GM23338 (cell line): ENCODE data around the gene ADGRD1. TPM values are rescaled to one million over a fixed set of nuclear protein-coding genes. Genes with fewer than 3 reads are reported as not detected.

ENCODE experiments used
- ATAC-seq: fragments of 200-7000 bp; cut with Tn5 transposase; 3 replicates; pipeline ENCODE4 v1.9.1; 2020
- DNase-seq: peaks from one replicate; pipeline ENCODE4 v3.0.0-alpha.2; 2015; ENCODE audit warnings: low spot score
- H2AFZ ChIP-seq: fragments of 200-600 bp; sonication (generic); 2 replicates; pipeline ENCODE4 v1.8.0; 2016; ENCODE audit warnings: antibody characterized with exemption, mild to moderate bottlenecking, moderate library complexity
- H3F3A ChIP-seq: fragments of 200-600 bp; sonication (generic); replicated peaks from 2 replicates; pipeline ENCODE4 v1.8.0; 2017; ENCODE audit warnings: antibody characterized with exemption, mixed run types, low read depth
- H3K27ac ChIP-seq: fragments of 200-600 bp; sonication (generic); 2 replicates; pipeline ENCODE4 v1.6.1; 2016; ENCODE audit warnings: low read depth
- H3K27me3 ChIP-seq: fragments of 200-600 bp; sonication (generic); 2 replicates; pipeline ENCODE4 v1.8.0; 2016; ENCODE audit warnings: mild to moderate bottlenecking, mixed run types, moderate library complexity; ENCODE audit not compliant: insufficient read depth
- H3K36me3 ChIP-seq: fragments of 200-600 bp; sonication (generic); 2 replicates; pipeline ENCODE4 v1.8.0; 2016; ENCODE audit warnings: mild to moderate bottlenecking; ENCODE audit not compliant: insufficient read depth
- H3K4me1 ChIP-seq: fragments of 200-600 bp; sonication (generic); 2 replicates; pipeline ENCODE4 v1.8.0; 2016; ENCODE audit warnings: mild to moderate bottlenecking, moderate library complexity; ENCODE audit not compliant: insufficient read depth
- H3K4me2 ChIP-seq: fragments of 200-600 bp; sonication (generic); 2 replicates; pipeline ENCODE4 v1.7.1; 2017; ENCODE audit warnings: mixed run types
- H3K4me3 ChIP-seq: fragments of 200-600 bp; sonication (generic); 2 replicates; pipeline ENCODE4 v1.6.1; 2016; ENCODE audit warnings: mixed run types
- H3K79me2 ChIP-seq: fragments of 200-600 bp; sonication (generic); replicated peaks from 2 replicates; pipeline ENCODE4 v1.8.0; 2017; ENCODE audit warnings: mild to moderate bottlenecking; ENCODE audit not compliant: insufficient read depth
- H3K9me2 ChIP-seq: fragments of 200-600 bp; sonication (generic); 2 replicates; pipeline ENCODE4 v1.8.0; 2017; ENCODE audit not compliant: insufficient read depth
- H4K20me1 ChIP-seq: fragments of 200-600 bp; sonication (generic); replicated peaks from 2 replicates; pipeline ENCODE4 v1.8.0; 2017; ENCODE audit warnings: mild to moderate bottlenecking; ENCODE audit not compliant: insufficient read depth
- H3K27ac Mint-ChIP-seq: 2 replicates; pipeline ENCODE4 v1.8.0; 2020; ENCODE audit warnings: inconsistent platforms, mild to moderate bottlenecking, moderate library complexity, mixed read lengths
- H3K27me3 Mint-ChIP-seq: 3 replicates; pipeline ENCODE4 v1.8.0; 2022; ENCODE audit warnings: low read depth, mild to moderate bottlenecking, moderate library complexity, mixed read lengths, inconsistent platforms; ENCODE audit not compliant: insufficient read depth, poor library complexity
- H3K36me3 Mint-ChIP-seq: 3 replicates; pipeline ENCODE4 v1.8.0; 2021; ENCODE audit warnings: low read depth, mild to moderate bottlenecking, inconsistent platforms, moderate library complexity, mixed read lengths
- H3K4me1 Mint-ChIP-seq: 3 replicates; pipeline ENCODE4 v1.8.0; 2020; ENCODE audit warnings: mild to moderate bottlenecking, inconsistent platforms, mixed read lengths
- H3K4me3 Mint-ChIP-seq: 3 replicates; pipeline ENCODE4 v1.8.0; 2021; ENCODE audit warnings: moderate library complexity, mild to moderate bottlenecking, inconsistent platforms, mixed read lengths
- H3K9me3 Mint-ChIP-seq: 3 replicates; pipeline ENCODE4 v1.8.0; 2020; ENCODE audit warnings: moderate library complexity, mild to moderate bottlenecking, inconsistent platforms, mixed read lengths
- CREB1 ChIP-seq: fragments of 250-450 bp; sonication (Bioruptor Pico); IDR thresholded peaks from 2 replicates; pipeline ENCODE4 v1.5.0; 2020; ENCODE audit warnings: low read depth, mild to moderate bottlenecking, moderate library complexity
- ETS1 ChIP-seq: IDR thresholded peaks from 2 replicates; pipeline ENCODE4 v1.6.1; 2016; ENCODE audit warnings: antibody characterized with exemption
- EZH2 ChIP-seq: fragments of 200-600 bp; sonication (generic); IDR thresholded peaks from one replicate; pipeline ENCODE4 v1.8.0; 2017; ENCODE audit warnings: antibody characterized with exemption, mild to moderate bottlenecking, low read depth; ENCODE audit not compliant: unreplicated experiment
- EZH2phosphoT487 ChIP-seq: fragments of 200-600 bp; sonication (generic); IDR thresholded peaks from one replicate; pipeline ENCODE4 v1.8.1; 2018; ENCODE audit warnings: antibody characterized with exemption; ENCODE audit not compliant: unreplicated experiment
- NANOG ChIP-seq: IDR thresholded peaks from 2 replicates; pipeline ENCODE4 v1.6.1; 2016; ENCODE audit warnings: antibody characterized with exemption, borderline replicate concordance
- POLR2AphosphoS5 ChIP-seq: IDR thresholded peaks from 2 replicates; pipeline ENCODE4 v1.6.1; 2016; ENCODE audit warnings: antibody characterized with exemption, low read depth
- STAT1 ChIP-seq: IDR thresholded peaks from one replicate; pipeline ENCODE4 v1.6.1; 2016; ENCODE audit warnings: antibody characterized with exemption; ENCODE audit not compliant: unreplicated experiment
- ZNF114 ChIP-seq: fragments of 250-450 bp; sonication (Bioruptor Pico); IDR thresholded peaks from 2 replicates; pipeline ENCODE4 v1.5.0; 2020; ENCODE audit warnings: mild to moderate bottlenecking, moderate library complexity
- ZNF331 ChIP-seq: fragments of 250-450 bp; sonication (Bioruptor Pico); IDR thresholded peaks from 2 replicates; pipeline ENCODE4 v1.5.0; 2020; ENCODE audit warnings: low read depth, mild to moderate bottlenecking, moderate library complexity
- polyA plus RNA-seq: library from polyadenylated mRNA; unstranded; fragments of >200 nt; fragmentation: Nextera tagmentation; extraction: Ambion mirVana; gene quantifications from 2 replicates; pipeline ENCODE4 v1.2.1, GENCODE V29; 2016
- total RNA-seq: library from RNA; depleted of rRNA; stranded (reverse); fragments of >200 nt; shearing (Covaris generic); gene quantifications from 2 replicates; pipeline ENCODE4 v1.2.3, GENCODE V29; 2014
- TF ChIP-seq, protein P1 (sequence below): fragments of 250-450 bp; sonication (Bioruptor Pico); IDR thresholded peaks from 2 replicates; pipeline ENCODE4 v1.5.0; 2020; ENCODE audit warnings: mild to moderate bottlenecking, moderate library complexity

Gene ADGRD1
- total and polyA plus RNA-seq, 2 experiments from 2014 or later = 1.4 TPM; not detected in 1

GRCh38 chr12:131072451-131073230, 118.9 kb downstream of the ADGRD1 start:
- no peaks in the 10 kb centered on the region for H3K4me1 ChIP-seq
- Mint-ChIP-seq H3K9me3 (peaks cover 15% of the 10 kb centered on the region), H3K36me3 (no peaks in the 10 kb centered on the region; the same call in 1 of the 3 replicates), H3K4me3 (no peak overlapping the region), H3K4me1 (peaks cover 3% of the 10 kb centered on the region; the same call in 1 of the 3 replicates), H3K27ac (no peak overlapping the region), H3K27me3 (peaks cover 4% of the 10 kb centered on the region)
- no peaks in the 10 kb centered on the region for H3K27me3 ChIP-seq
- TF ChIP-seq ETS1 (no peak), ZNF331 (no peak), EZH2 (no peak), EZH2phosphoT487 (no peak), CREB1 (CRISPR knock-in tag) (no peak), STAT1 (no peak), ZNF114 (CRISPR knock-in tag) (no peak), NANOG (no peak), POLR2AphosphoS5 (no peak)
- TF ChIP-seq, protein P1, sequence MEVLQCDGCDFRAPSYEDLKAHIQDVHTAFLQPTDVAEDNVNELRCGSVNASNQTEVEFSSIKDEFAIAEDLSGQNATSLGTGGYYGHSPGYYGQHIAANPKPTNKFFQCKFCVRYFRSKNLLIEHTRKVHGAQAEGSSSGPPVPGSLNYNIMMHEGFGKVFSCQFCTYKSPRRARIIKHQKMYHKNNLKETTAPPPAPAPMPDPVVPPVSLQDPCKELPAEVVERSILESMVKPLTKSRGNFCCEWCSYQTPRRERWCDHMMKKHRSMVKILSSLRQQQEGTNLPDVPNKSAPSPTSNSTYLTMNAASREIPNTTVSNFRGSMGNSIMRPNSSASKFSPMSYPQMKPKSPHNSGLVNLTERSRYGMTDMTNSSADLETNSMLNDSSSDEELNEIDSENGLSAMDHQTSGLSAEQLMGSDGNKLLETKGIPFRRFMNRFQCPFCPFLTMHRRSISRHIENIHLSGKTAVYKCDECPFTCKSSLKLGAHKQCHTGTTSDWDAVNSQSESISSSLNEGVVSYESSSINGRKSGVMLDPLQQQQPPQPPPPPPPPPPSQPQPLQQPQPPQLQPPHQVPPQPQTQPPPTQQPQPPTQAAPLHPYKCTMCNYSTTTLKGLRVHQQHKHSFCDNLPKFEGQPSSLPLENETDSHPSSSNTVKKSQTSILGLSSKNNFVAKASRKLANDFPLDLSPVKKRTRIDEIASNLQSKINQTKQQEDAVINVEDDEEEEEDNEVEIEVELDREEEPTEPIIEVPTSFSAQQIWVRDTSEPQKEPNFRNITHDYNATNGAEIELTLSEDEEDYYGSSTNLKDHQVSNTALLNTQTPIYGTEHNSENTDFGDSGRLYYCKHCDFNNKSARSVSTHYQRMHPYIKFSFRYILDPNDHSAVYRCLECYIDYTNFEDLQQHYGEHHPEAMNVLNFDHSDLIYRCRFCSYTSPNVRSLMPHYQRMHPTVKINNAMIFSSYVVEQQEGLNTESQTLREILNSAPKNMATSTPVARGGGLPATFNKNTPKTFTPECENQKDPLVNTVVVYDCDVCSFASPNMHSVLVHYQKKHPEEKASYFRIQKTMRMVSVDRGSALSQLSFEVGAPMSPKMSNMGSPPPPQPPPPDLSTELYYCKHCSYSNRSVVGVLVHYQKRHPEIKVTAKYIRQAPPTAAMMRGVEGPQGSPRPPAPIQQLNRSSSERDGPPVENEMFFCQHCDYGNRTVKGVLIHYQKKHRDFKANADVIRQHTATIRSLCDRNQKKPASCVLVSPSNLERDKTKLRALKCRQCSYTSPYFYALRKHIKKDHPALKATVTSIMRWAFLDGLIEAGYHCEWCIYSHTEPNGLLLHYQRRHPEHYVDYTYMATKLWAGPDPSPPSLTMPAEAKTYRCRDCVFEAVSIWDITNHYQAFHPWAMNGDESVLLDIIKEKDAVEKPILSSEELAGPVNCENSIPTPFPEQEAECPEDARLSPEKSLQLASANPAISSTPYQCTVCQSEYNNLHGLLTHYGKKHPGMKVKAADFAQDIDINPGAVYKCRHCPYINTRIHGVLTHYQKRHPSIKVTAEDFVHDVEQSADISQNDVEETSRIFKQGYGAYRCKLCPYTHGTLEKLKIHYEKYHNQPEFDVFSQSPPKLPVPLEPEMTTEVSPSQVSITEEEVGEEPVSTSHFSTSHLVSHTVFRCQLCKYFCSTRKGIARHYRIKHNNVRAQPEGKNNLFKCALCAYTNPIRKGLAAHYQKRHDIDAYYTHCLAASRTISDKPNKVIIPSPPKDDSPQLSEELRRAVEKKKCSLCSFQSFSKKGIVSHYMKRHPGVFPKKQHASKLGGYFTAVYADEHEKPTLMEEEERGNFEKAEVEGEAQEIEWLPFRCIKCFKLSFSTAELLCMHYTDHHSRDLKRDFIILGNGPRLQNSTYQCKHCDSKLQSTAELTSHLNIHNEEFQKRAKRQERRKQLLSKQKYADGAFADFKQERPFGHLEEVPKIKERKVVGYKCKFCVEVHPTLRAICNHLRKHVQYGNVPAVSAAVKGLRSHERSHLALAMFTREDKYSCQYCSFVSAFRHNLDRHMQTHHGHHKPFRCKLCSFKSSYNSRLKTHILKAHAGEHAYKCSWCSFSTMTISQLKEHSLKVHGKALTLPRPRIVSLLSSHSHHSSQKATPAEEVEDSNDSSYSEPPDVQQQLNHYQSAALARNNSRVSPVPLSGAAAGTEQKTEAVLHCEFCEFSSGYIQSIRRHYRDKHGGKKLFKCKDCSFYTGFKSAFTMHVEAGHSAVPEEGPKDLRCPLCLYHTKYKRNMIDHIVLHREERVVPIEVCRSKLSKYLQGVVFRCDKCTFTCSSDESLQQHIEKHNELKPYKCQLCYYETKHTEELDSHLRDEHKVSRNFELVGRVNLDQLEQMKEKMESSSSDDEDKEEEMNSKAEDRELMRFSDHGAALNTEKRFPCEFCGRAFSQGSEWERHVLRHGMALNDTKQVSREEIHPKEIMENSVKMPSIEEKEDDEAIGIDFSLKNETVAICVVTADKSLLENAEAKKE (CRISPR knock-in tag) = no peak
- DNase-seq (no peak), ATAC-seq (no peak)
- no peaks in the 10 kb centered on the region for H4K20me1 ChIP-seq
- no peak overlapping the region for H3K27ac ChIP-seq
- H3K4me2 ChIP-seq = no peak overlapping the region
- no peaks in the 10 kb centered on the region for H3K36me3 ChIP-seq
- no peaks in the 10 kb centered on the region for H3F3A ChIP-seq
- H3K79me2 ChIP-seq = no peaks in the 10 kb centered on the region
- H3K9me2 ChIP-seq = no peaks in the 10 kb centered on the region
- H2AFZ ChIP-seq = no peak overlapping the region
- H3K4me3 ChIP-seq = no peak overlapping the region
